GM21367 (cell line): Measurements from ENCODE around the gene TMED10.
"Not testable (repeated sequence)": the region's sequence is repeated elsewhere in the genome, so short reads cannot be mapped to it uniquely, and the experiment has no call there.

Source experiments
- ATAC-seq: cut with Tn5 transposase; IDR thresholded peaks from one replicate; pipeline ENCODE4 v1.9.1; 2021; ENCODE audit not compliant: unreplicated experiment

TMED10 gene

GRCh38 chr14:75196064-75196463 lies 19.7 kb upstream of the TMED10 start:
- ATAC-seq: no peak

GRCh38 chr14:75191100-75191499 lies 14.7 kb upstream of the TMED10 start:
- no peak for ATAC-seq

GRCh38 chr14:75190023-75190422 lies 13.6 kb upstream of the TMED10 start:
- no peak for ATAC-seq

- peak; percentile 43 for ATAC-seq
These were observed 12.3 kb upstream of the TMED10 start for GRCh38 chr14:75188520-75189268.

GRCh38 chr14:75188086-75188485 lies 11.7 kb upstream of the TMED10 start:
- no peak for ATAC-seq

GRCh38 chr14:75186953-75187352 lies 10.5 kb upstream of the TMED10 start:
- no peak for ATAC-seq

GRCh38 chr14:75185251-75186040 lies 9.0 kb upstream of the TMED10 start:
- ATAC-seq: no peak

- no peak for ATAC-seq
These were observed 8.1 kb upstream of the TMED10 start for GRCh38 chr14:75184492-75184891.

- ATAC-seq: no peak
These were observed 7.6 kb upstream of the TMED10 start for GRCh38 chr14:75184039-75184438.

- no peak for ATAC-seq
These were observed 6.8 kb upstream of the TMED10 start for GRCh38 chr14:75183225-75183624.

GRCh38 chr14:75182821-75183220 lies 6.4 kb upstream of the TMED10 start:
- no peak for ATAC-seq

- ATAC-seq: not testable (repeated sequence)
These were observed 5.8 kb upstream of the TMED10 start for GRCh38 chr14:75182163-75182562.

- no peak for ATAC-seq
These were observed 5.1 kb upstream of the TMED10 start for GRCh38 chr14:75181293-75182062.

GRCh38 chr14:75175677-75176141 lies 703 bp downstream of the TMED10 start:
- ATAC-seq: no peak

- no peak for ATAC-seq
These were observed 2.3 kb downstream of the TMED10 start for GRCh38 chr14:75174066-75174465.

- no peak for ATAC-seq
These were observed 5.6 kb downstream of the TMED10 start for GRCh38 chr14:75170772-75171171.

- ATAC-seq: no peak
These were observed 7.7 kb downstream of the TMED10 start for GRCh38 chr14:75168586-75169335.

GRCh38 chr14:75167325-75167724 lies 9.1 kb downstream of the TMED10 start:
- no peak for ATAC-seq

GRCh38 chr14:75165586-75166391 lies 10.6 kb downstream of the TMED10 start:
- no peak for ATAC-seq

- no peak for ATAC-seq
These were observed 11.6 kb downstream of the TMED10 start for GRCh38 chr14:75164809-75165208.
